HEK293 (cell line): ENCODE measurements around the gene CDK5.
A peak's percentile ranks its signal among the peaks of the same experiment; 100 is the strongest.

Experiments used
- CTCF ChIA-PET: fragments of 350-600 bp; formaldehyde crosslinking; extraction: SDS; loops from one replicate; lab custom pipeline; 2021; ENCODE audit warnings: antibody characterized with exemption; lab: Yijun Ruan, JAX
- POLR2A ChIA-PET: fragments of 300-600 bp; formaldehyde crosslinking; extraction: SDS; loops from one replicate; lab custom pipeline; 2020; ENCODE audit warnings: antibody characterized with exemption, inconsistent platforms; lab: Yijun Ruan, JAX
- H3K27ac ChIP-seq: fragments of 200-500 bp; sonication (Bioruptor generic); 2 replicates; pipeline ENCODE4 v1.5.1; 2014; ENCODE audit warnings: low read depth, low read length, control low read depth, inconsistent platforms; ENCODE audit errors: extremely low read depth
- H3K36me3 ChIP-seq, 2 experiments: fragments of 200-500 bp in 1 of 2; sonication (Bioruptor generic) in 1 of 2; 1 replicate in 1 of 2; 2 replicates in 1 of 2; pipeline ENCODE4 v1.5.1; 2014 to 2017; ENCODE audit warnings: inconsistent platforms in 2 of 2, low read length in 2 of 2; ENCODE audit not compliant: control insufficient read depth in 2 of 2, insufficient read depth in 1 of 2
- H3K4me1 ChIP-seq: fragments of 200-500 bp; sonication (Bioruptor generic); 2 replicates; pipeline ENCODE4 v1.5.1; 2014; ENCODE audit warnings: mild to moderate bottlenecking, low read length, inconsistent platforms; ENCODE audit not compliant: control insufficient read depth, insufficient read depth
- H3K4me3 ChIP-seq: 2 replicates; pipeline ENCODE4 v1.5.1; 2011; ENCODE audit warnings: low read depth, mild to moderate bottlenecking, control low read depth, low read length, moderate library complexity
- H3K9me3 ChIP-seq: fragments of 200-500 bp; sonication (Bioruptor generic); 2 replicates; pipeline ENCODE4 v1.5.1; 2014; ENCODE audit warnings: low read depth, low read length, inconsistent platforms; ENCODE audit not compliant: control insufficient read depth, insufficient read depth
- FEZF1 ChIP-seq: fragments of 450-650 bp; formaldehyde crosslinking; IDR thresholded peaks from 2 replicates; pipeline ENCODE4 v1.5.1; 2016; ENCODE audit warnings: missing biosample characterization, missing genetic modification characterization
- GLI4 ChIP-seq: fragments of 450-650 bp; formaldehyde crosslinking; IDR thresholded peaks from 2 replicates; pipeline ENCODE4 v1.5.1; 2016; ENCODE audit warnings: missing biosample characterization, missing genetic modification characterization
- GLIS1 ChIP-seq: fragments of 450-650 bp; formaldehyde crosslinking; IDR thresholded peaks from 2 replicates; pipeline ENCODE4 v1.5.1; 2016; ENCODE audit warnings: missing biosample characterization, missing genetic modification characterization
- REPIN1 ChIP-seq: fragments of 450-650 bp; formaldehyde crosslinking; IDR thresholded peaks from 2 replicates; pipeline ENCODE4 v1.5.1; 2017; ENCODE audit warnings: missing biosample characterization, missing genetic modification characterization, low read depth
- SP3 ChIP-seq: fragments of 450-650 bp; formaldehyde crosslinking; IDR thresholded peaks from 2 replicates; pipeline ENCODE4 v1.5.1; 2016; ENCODE audit warnings: missing biosample characterization, missing genetic modification characterization
- ZBTB44 ChIP-seq: fragments of 450-650 bp; IDR thresholded peaks from 2 replicates; pipeline ENCODE4 v1.5.1; 2018; ENCODE audit warnings: missing biosample characterization, mild to moderate bottlenecking, missing genetic modification characterization
- ZBTB7A ChIP-seq: fragments of 450-650 bp; formaldehyde crosslinking; IDR thresholded peaks from 2 replicates; pipeline ENCODE4 v1.5.1; 2016; ENCODE audit warnings: low read depth, missing biosample characterization, missing genetic modification characterization
- ZNF221 ChIP-seq: fragments of 450-650 bp; formaldehyde crosslinking; IDR thresholded peaks from 2 replicates; pipeline ENCODE4 v1.5.1; 2017; ENCODE audit warnings: missing biosample characterization, missing genetic modification characterization, borderline replicate concordance
- ZNF311 ChIP-seq: fragments of 450-650 bp; formaldehyde crosslinking; IDR thresholded peaks from 2 replicates; pipeline ENCODE4 v1.5.1; 2017; ENCODE audit warnings: missing biosample characterization, missing genetic modification characterization, borderline replicate concordance
- ZNF335 ChIP-seq: fragments of 450-650 bp; formaldehyde crosslinking; conservative IDR thresholded peaks from 2 replicates; pipeline ENCODE4 v1.5.1; 2016; ENCODE audit warnings: missing biosample characterization, missing genetic modification characterization
- ZNF341 ChIP-seq: fragments of 450-650 bp; formaldehyde crosslinking; IDR thresholded peaks from 2 replicates; pipeline ENCODE4; 2016; ENCODE audit warnings: low read depth, missing biosample characterization, missing genetic modification characterization
- ZNF391 ChIP-seq: fragments of 450-650 bp; formaldehyde crosslinking; IDR thresholded peaks from 2 replicates; pipeline ENCODE4 v1.5.1; 2016; ENCODE audit warnings: low read depth, missing biosample characterization, missing genetic modification characterization, borderline replicate concordance
- ZNF521 ChIP-seq: fragments of 450-650 bp; formaldehyde crosslinking; IDR thresholded peaks from 2 replicates; pipeline ENCODE4 v1.5.1; 2017; ENCODE audit warnings: missing biosample characterization, mild to moderate bottlenecking, missing genetic modification characterization
- ZNF692 ChIP-seq: fragments of 450-650 bp; formaldehyde crosslinking; IDR thresholded peaks from 2 replicates; pipeline ENCODE4 v1.5.1; 2016; ENCODE audit warnings: missing biosample characterization, missing genetic modification characterization
- ZSCAN16 ChIP-seq: fragments of 450-650 bp; formaldehyde crosslinking; IDR thresholded peaks from 2 replicates; pipeline ENCODE4 v1.5.1; 2016; ENCODE audit warnings: missing biosample characterization, missing genetic modification characterization
- ZSCAN23 ChIP-seq: fragments of 450-650 bp; formaldehyde crosslinking; IDR thresholded peaks from 2 replicates; pipeline ENCODE4 v1.5.1; 2016; ENCODE audit warnings: missing biosample characterization, missing genetic modification characterization
- TF ChIP-seq, protein P1 (sequence below): fragments of 450-650 bp; formaldehyde crosslinking; IDR thresholded peaks from 2 replicates; pipeline ENCODE4 v1.5.1; 2016; ENCODE audit warnings: missing biosample characterization, missing genetic modification characterization
- TF ChIP-seq, protein P2 (sequence below): fragments of 450-650 bp; formaldehyde crosslinking; IDR thresholded peaks from 2 replicates; pipeline ENCODE4 v1.5.1; 2016; ENCODE audit warnings: missing biosample characterization, missing genetic modification characterization
- TF ChIP-seq, protein P3 (sequence below): fragments of 450-650 bp; formaldehyde crosslinking; IDR thresholded peaks from 2 replicates; pipeline ENCODE4 v1.5.1; 2017; ENCODE audit warnings: missing biosample characterization, missing genetic modification characterization
- TF ChIP-seq, protein P4 (sequence below): fragments of 450-650 bp; formaldehyde crosslinking; IDR thresholded peaks from 2 replicates; pipeline ENCODE4 v1.5.0; 2017; ENCODE audit warnings: missing biosample characterization, missing genetic modification characterization, borderline replicate concordance

CDK5 gene

GRCh38 chr7:151060113-151060415 lies 2.4 kb upstream of the CDK5 start (continued):
- TF ChIP-seq ZNF335 (peak; percentile 67), ZNF311 (tag by site-specific recombination) (no peak), ZNF521 (tag by site-specific recombination) (no peak), GLI4 (tag by site-specific recombination) (no peak), ZNF341 (no peak)
- TF ChIP-seq, protein P1, sequence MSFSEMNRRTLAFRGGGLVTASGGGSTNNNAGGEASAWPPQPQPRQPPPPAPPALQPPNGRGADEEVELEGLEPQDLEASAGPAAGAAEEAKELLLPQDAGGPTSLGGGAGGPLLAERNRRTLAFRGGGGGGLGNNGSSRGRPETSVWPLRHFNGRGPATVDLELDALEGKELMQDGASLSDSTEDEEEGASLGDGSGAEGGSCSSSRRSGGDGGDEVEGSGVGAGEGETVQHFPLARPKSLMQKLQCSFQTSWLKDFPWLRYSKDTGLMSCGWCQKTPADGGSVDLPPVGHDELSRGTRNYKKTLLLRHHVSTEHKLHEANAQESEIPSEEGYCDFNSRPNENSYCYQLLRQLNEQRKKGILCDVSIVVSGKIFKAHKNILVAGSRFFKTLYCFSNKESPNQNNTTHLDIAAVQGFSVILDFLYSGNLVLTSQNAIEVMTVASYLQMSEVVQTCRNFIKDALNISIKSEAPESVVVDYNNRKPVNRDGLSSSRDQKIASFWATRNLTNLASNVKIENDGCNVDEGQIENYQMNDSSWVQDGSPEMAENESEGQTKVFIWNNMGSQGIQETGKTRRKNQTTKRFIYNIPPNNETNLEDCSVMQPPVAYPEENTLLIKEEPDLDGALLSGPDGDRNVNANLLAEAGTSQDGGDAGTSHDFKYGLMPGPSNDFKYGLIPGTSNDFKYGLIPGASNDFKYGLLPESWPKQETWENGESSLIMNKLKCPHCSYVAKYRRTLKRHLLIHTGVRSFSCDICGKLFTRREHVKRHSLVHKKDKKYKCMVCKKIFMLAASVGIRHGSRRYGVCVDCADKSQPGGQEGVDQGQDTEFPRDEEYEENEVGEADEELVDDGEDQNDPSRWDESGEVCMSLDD (tag by site-specific recombination) = peak; percentile 10

GRCh38 chr7:151059367-151060112 lies 1.8 kb upstream of the CDK5 start, which contains the start of gene SLC4A2:
TSS of gene SLC4A2 (plus strand) at chr7:151059589. CDS start at chr7:151061988, 2,399 bp downstream.
- ChIA-PET POLR2A (interaction anchor here (0.6 to 3.4 kb wide), 5 partner anchors 17 to 31 kb away, joined by 4 to 13 read pairs (median 6); partner anchors contain the start of genes ABCB8 and FASTK), CTCF (interaction anchor here (0.7 to 1.9 kb wide), 6 partner anchors 22 to 51 kb away, joined by 3 to 5 read pairs (median 4); no protein-coding TSS in a partner anchor)
- peak within 1 kb of the TSS; percentile 48; the same call in 1 of the 2 replicates for H3K27ac ChIP-seq
- H3K9me3 ChIP-seq = no peaks in the 10 kb centered on the region
- H3K4me1 ChIP-seq = no peaks in the 10 kb centered on the region; the same call in 1 of the 2 replicates
- peak within 1 kb of the TSS; percentile 71 for H3K4me3 ChIP-seq
- H3K36me3 ChIP-seq = peaks cover 0 to 40% of the 10 kb centered on the region in 2 experiments; a peak in 1 of 3 replicates
- no peak for TF ChIP-seq ZNF221 (tag by site-specific recombination)
- 0 out of 2 replicates have a peak, but pooled peaks have one; percentile 16 for TF ChIP-seq ZNF391 (tag by site-specific recombination)
- peak; percentile 62; the same call in 1 of the 2 replicates for TF ChIP-seq ZBTB7A
- no peak for TF ChIP-seq FEZF1 (tag by site-specific recombination)
- no peak for TF ChIP-seq ZSCAN16 (tag by site-specific recombination)
- TF ChIP-seq, protein P2, sequence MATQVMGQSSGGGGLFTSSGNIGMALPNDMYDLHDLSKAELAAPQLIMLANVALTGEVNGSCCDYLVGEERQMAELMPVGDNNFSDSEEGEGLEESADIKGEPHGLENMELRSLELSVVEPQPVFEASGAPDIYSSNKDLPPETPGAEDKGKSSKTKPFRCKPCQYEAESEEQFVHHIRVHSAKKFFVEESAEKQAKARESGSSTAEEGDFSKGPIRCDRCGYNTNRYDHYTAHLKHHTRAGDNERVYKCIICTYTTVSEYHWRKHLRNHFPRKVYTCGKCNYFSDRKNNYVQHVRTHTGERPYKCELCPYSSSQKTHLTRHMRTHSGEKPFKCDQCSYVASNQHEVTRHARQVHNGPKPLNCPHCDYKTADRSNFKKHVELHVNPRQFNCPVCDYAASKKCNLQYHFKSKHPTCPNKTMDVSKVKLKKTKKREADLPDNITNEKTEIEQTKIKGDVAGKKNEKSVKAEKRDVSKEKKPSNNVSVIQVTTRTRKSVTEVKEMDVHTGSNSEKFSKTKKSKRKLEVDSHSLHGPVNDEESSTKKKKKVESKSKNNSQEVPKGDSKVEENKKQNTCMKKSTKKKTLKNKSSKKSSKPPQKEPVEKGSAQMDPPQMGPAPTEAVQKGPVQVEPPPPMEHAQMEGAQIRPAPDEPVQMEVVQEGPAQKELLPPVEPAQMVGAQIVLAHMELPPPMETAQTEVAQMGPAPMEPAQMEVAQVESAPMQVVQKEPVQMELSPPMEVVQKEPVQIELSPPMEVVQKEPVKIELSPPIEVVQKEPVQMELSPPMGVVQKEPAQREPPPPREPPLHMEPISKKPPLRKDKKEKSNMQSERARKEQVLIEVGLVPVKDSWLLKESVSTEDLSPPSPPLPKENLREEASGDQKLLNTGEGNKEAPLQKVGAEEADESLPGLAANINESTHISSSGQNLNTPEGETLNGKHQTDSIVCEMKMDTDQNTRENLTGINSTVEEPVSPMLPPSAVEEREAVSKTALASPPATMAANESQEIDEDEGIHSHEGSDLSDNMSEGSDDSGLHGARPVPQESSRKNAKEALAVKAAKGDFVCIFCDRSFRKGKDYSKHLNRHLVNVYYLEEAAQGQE (tag by site-specific recombination) = no peak
- TF ChIP-seq, protein P3, sequence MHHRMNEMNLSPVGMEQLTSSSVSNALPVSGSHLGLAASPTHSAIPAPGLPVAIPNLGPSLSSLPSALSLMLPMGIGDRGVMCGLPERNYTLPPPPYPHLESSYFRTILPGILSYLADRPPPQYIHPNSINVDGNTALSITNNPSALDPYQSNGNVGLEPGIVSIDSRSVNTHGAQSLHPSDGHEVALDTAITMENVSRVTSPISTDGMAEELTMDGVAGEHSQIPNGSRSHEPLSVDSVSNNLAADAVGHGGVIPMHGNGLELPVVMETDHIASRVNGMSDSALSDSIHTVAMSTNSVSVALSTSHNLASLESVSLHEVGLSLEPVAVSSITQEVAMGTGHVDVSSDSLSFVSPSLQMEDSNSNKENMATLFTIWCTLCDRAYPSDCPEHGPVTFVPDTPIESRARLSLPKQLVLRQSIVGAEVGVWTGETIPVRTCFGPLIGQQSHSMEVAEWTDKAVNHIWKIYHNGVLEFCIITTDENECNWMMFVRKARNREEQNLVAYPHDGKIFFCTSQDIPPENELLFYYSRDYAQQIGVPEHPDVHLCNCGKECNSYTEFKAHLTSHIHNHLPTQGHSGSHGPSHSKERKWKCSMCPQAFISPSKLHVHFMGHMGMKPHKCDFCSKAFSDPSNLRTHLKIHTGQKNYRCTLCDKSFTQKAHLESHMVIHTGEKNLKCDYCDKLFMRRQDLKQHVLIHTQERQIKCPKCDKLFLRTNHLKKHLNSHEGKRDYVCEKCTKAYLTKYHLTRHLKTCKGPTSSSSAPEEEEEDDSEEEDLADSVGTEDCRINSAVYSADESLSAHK (tag by site-specific recombination) = 0 out of 2 replicates have a peak, but pooled peaks have one; percentile 12
- TF ChIP-seq REPIN1 (tag by site-specific recombination) = no peak
- TF ChIP-seq ZBTB44 (tag by site-specific recombination) = no peak
- TF ChIP-seq ZNF692 (tag by site-specific recombination) = no peak; the same call in 1 of the 2 replicates
- TF ChIP-seq, protein P4, sequence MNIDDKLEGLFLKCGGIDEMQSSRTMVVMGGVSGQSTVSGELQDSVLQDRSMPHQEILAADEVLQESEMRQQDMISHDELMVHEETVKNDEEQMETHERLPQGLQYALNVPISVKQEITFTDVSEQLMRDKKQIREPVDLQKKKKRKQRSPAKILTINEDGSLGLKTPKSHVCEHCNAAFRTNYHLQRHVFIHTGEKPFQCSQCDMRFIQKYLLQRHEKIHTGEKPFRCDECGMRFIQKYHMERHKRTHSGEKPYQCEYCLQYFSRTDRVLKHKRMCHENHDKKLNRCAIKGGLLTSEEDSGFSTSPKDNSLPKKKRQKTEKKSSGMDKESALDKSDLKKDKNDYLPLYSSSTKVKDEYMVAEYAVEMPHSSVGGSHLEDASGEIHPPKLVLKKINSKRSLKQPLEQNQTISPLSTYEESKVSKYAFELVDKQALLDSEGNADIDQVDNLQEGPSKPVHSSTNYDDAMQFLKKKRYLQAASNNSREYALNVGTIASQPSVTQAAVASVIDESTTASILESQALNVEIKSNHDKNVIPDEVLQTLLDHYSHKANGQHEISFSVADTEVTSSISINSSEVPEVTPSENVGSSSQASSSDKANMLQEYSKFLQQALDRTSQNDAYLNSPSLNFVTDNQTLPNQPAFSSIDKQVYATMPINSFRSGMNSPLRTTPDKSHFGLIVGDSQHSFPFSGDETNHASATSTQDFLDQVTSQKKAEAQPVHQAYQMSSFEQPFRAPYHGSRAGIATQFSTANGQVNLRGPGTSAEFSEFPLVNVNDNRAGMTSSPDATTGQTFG (tag by site-specific recombination) = no peak
- no peak for TF ChIP-seq ZSCAN23
- no peak for TF ChIP-seq GLIS1 (tag by site-specific recombination)
- TF ChIP-seq SP3 (tag by site-specific recombination) = peak; percentile 62
- peak; percentile 74 for TF ChIP-seq ZNF335
